Right hindlimb (tissue), 1 donor: ENCODE measurements around the gene HNF4A.
"Not testable (repeated sequence)": the region's sequence is repeated elsewhere in the genome, so short reads cannot be mapped to it uniquely, and the experiment has no call there.

Experiments
- DNase-seq: peaks from one replicate; pipeline ENCODE4 v3.0.0-alpha.2; 2018

Gene HNF4A

DNA sequence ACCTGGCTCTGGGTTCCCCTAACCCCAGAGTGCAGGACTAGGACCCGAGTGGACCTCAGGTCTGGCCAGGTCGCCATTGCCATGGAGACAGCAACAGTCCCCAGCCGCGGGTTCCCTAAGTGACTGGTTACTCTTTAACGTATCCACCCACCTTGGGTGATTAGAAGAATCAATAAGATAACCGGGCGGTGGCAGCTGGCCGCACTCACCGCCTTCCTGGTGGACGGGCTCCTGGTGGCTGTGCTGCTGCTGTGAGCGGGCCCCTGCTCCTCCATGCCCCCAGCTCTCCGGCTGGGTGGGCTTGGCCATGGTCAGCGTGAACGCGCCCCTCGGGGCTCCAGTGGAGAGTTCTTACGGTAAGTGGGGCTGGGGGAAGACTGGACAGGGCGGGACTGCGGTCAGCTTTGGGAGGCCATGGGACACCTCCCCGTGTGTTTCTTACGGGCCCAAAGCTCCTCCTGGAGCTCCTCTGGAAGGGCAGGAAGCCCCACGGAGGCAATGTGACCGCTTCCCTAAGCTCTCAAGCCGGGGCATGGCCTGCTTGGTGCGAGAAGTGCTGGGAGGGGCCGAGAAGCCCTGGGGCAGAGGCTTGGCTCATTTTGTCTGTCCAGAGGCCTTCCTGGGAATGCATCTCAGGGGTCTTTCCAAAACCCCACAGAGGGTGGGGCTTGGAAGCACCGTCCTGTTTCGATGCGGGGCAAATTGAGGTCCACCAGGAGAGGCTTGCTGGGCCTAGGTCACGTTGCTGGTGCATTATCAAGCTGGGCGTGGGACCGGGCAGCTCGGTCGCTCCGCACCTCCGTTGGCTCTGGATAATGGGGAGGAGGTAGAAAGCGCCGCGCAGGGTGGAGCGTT lies at the start of gene HNF4A:
Gene HNF4A (plus strand): TSS at position 202 of the 855 bp plus-strand sequence. CDS start 106 bp downstream, at position 308.
- no peak for DNase-seq

DNA sequence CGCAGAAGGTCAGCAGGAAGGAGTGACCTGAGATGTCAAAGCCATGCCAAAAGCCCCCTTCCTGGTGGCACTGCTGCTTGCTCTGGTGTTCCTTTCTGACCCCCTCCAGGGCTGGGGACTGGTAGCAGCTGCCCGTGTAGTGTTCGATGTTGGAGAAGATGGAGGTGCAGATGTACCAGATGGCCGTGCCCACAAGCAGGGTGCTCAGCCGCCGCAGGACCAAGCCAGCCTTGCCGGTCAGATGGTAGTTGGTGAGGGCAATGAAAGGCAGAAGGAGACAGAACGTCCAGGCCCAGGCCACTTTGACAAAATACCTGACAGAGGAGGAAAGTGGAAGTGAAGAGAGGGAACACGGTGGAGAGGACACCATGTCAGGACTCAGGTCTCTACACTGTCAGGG lies 48.6 kb upstream of the HNF4A start:
- no peak for DNase-seq

DNA sequence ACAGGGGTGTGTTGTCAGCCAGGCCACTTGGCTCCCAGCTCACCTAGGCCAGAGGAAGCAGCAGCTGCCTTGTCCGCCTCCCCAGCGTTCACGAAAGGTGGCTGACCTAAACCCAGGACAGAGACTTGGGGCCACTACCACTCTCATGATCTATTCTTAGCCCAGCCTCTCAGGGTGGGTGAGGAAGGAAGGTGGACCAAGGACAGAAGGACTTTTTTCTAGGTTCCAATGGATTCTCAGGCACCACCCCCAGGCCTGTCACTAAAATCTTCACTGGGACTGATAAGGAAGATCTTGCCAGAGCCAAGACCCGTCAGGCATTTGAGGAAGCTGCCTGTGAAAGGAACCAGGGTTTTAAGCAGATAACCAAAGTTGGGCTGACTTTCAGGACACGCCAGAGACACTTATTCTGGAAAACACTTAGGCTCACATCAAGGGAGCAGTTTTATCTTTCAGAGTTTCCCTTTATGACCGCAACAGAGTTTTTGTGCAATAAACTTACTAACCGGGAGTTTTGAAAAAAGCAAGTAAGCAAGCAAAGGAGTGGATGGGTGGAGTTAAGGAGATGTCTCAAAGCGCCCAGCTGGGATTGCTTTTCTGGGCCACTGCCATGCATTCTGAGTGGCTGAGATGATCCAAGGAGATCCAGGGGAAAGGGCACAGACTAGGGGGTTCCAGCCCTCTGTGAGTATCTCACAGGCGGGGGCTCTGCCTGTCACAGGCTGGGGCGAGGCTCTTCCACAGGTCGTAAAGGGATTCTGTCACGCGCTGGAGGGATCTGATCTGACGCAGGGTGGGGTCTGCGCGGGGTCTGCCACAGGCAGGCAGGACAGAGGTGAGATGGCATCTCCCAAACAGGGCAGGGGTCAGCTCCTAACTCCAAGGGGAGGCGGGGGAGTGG lies 45.5 kb upstream of the HNF4A start:
- DNase-seq, result peak; percentile 21

DNA sequence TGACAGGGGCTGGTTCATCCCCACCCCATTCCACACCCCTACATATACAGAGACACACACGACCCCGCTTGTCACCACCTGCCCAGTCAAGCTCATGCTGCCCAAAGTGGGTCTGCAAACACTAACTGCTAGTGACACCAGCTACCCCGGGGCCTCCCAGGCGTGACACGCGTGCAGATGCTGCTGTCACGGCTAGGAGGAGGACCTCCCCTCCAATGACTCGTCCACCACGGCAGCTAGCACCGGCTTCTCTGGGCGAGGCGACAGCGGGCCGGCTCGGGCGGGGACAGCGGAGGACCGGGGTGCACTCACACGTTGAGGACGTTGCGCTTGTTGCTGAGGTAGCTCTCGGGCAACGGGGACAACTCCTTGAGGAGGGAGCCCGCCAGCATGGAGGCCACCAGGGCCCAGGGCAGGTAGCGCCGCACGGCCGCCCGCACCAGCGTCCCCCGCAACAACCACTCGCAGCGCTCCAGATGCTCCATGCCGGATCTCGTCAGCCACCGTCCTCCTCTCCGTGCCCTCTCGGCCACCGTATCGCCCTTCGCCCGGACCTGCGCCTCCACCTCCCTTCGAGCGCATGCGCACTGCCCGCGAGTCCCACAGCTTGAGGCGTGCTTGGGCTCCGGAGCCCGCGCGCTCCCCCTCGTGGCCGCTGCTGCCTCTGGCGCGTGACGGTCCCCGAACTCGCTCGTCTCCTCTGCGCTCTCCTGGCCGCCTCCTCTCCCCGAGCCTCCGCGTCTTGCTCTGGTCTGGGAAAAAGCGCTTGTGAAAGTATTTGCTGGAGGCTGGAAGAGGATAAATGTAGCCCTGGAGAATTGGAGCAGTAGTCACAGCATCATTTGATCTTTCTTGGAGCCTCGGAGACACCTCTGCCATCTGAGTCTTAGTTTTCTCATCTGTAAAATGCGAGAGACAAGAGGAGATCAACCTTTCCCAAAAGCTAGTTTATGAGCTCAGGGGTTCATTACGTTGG lies 44.5 kb upstream of the HNF4A start, which contains the start of gene FITM2:
Gene FITM2 (minus strand): TSS at position 539 of the 976 bp plus-strand sequence. CDS start 54 bp downstream, at position 485.
- peak; percentile 98 for DNase-seq

DNA sequence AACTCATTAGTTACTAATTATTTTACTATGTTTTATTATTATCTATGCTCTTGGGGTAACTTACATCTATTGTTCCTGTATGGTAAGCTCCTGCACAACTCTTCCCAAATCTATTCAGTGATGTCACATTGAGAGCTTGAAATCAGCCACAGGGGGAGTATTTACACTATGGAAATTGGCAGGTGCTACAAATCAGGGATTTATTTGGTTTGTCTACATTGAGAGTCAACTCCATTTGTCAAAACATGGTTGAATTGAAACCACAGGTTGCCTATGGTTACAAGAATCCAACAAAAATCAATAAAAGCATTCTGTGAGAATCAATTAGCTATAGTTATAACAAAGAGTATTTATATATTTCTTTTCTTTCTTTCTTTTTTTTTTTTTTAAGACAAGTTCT lies 40.6 kb upstream of the HNF4A start:
- no peak for DNase-seq

DNA sequence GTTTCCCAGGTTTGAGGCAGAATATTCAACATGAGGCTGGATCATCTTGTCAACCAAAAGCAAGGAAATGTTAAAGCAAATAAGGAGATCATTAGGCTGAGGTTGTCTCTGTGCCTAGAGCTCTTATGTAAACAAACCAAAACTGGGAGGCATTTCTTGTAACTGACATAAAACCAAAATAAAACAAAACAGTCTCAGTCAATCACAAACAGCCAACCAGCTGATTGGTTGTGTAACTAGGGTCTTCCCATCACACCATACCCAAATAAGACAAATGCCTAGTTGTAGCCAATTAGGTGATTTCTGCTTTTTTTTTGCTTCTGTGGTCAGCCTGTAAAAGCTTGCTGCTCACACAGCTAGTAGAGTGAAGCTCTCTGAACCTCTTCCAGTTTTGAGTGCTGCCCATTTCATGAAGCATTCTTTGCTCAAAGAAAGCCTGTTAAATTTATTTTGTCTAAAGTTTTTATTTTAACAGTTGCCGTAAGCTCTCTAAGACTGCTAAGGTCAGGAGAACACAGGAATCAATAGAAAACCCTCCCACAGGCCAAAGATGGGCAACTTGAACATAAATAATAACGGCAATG lies 35.6 kb upstream of the HNF4A start:
- no peak for DNase-seq

DNA sequence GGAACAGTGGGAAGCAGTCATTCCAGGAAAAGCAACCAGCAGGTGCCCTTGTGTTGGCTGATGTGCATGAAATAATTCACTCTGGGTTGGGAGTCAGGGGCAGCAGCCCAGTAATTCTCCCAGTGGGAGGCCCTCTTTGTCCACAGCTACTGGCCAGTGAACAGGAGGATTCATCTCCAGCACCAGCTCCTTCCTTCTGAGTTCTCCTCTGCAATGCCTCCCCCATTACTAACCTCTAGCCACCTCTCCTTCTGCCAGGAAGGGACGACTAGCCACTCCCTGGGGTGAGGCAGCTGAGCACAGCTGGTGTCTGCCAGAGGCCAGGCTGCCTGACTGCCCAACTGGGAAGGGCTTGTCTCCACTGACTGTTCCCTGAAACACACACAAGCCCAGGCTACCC lies 31.2 kb upstream of the HNF4A start:
- DNase-seq, result peak; percentile 36

DNA sequence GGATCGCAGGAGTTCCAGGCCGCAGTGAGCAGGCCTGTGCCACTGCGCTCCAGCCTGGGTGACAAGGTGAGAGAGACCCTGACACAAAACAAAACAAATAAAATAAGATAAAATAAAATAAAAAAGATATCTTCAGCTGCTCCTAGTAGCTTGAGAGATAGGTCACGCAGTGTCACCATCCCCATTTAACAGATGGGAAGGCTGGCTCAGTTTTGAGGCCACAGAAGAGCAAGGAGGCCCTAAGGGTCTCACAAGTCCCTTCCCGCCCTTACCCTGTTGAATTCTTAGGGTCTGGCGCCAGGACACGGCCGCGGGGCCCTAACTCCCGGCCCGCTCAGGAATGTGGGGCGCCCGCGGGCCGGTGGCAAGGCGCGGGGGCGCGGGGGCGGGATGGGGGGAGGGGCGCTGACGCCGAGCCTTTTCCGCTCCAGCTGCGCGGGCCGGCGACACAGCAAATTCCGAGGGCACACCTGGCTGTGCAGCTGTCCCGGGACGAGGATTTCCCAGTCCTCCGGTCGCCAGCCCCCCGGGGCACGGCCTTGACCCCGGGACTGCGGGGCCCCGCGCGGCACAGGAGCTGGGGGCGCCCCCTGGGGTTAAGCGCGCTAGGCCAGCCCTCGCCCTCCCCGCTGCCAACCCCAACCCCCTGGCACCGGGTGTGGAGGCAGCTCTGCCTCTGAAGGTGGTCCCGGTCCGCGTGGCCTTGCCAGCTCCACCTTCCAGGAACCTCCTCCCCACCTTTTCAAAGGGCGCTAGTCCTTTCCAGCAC lies 28.9 kb upstream of the HNF4A start:
- DNase-seq, result peak; percentile 22

DNA sequence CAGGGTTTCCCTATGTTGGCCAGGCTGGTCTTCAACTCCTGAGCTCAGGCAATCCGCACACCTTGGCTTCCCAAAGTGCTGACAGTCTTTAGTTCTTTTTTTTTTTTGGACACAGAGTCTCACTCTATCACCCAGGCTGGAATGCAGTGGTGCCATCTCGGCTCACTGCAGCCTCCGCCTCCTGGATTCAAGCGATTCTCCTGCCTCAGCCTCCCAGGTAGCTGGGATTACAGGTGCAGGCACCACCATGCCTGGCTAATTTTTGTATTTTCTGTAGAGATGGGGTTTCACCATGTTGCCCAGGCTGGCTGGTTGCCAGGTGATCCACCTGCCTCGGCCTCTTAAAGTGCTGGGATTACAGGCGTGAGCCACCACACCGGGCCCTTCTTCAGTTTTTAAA lies 27.8 kb upstream of the HNF4A start:
- DNase-seq, result not testable (repeated sequence)

DNA sequence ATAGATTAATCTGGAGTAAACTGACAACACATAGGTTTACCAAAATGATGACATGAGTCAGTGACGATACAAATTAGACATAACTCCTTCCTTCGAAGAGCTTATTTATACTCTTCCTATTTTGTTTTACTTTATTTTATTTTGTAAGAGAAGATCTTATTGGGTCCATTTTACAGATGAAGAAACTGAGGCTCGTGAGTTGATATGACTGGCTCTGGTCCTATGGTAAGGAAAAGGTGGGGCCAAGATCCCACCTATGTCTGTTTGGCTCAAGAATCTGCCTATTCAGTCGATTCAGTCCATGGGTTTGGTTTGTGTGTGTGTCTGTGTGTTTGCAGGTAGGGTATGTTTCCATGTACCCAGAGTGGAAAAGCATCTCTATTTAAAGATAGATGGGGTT lies 27.1 kb upstream of the HNF4A start:
- no peak for DNase-seq

DNA sequence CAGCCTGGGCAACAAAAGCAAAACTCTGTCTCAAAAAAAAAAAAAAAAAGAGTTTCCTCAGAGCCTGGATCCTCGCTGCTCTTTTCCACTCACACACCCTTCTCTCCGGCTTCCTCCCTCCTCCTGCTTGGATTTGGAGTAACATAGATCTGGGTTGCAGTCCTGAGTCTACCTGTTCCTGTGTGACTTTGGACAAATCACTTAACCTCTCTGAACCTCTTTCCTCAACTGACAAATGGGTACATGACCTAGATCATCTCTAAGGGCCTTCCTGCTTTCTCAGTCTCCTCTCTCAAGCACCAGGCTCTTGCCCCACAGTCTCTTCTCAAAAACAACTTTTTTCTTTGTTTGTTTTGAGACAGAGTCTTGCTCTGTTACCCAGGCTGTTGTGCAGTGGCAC lies 24.3 kb upstream of the HNF4A start:
- DNase-seq, result no peak

DNA sequence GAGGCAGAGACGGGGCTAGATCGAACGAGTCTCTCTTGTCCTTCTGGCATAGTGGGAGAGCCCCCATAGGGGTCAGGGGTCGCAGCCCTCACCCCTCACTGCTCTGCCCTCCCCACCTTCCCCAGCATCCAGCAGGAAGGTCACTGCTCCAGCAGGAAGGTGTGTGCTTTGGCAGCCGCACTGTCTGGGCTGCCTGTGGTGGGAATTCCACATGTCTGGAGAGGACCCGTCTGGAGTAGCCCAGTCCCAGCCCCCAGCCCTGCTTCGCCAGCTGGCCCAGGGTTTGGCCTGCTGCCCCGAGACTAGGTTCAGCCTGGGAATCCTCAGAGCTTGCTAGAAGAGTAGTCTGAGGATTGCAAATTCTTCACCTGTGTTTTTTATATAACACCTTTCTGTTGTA lies 21.2 kb upstream of the HNF4A start:
- peak; percentile 29 for DNase-seq

DNA sequence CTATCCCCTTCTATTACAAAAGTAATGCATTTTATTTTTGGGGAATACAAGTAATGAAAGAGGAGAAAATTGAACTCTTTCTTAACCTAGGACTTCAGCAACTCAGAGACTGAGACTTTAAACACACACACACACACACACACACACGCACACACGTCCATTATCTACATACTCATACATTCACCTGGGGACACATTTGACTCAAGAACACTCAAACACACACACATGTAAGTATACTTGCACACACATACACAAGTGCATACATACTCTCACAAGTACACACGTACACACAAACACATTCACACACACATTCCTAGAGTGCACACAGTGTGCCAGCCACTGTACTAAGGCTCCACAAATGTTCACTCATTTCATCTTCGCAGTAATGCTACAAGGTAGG lies 20.8 kb upstream of the HNF4A start:
- DNase-seq, result no peak

DNA sequence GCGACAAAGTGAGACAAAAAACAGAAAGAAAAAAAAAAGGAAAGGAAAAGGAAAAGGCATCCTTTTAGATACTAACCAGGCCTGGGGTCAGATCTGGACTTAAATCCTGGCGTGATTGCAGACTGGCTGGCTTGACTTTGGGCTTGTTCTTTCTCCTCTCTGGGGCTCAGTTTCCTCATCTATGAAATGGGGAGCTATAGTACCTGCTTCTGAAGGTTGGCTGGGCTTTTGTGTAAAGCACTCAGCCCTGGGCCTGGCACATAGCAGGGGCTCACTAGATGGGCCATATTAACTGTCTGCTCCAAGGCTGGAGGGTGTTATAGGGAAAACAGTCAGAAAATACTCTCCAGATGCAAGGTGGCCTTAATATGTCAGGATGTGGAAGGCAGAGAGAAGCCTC lies 19.8 kb upstream of the HNF4A start:
- DNase-seq, result no peak

DNA sequence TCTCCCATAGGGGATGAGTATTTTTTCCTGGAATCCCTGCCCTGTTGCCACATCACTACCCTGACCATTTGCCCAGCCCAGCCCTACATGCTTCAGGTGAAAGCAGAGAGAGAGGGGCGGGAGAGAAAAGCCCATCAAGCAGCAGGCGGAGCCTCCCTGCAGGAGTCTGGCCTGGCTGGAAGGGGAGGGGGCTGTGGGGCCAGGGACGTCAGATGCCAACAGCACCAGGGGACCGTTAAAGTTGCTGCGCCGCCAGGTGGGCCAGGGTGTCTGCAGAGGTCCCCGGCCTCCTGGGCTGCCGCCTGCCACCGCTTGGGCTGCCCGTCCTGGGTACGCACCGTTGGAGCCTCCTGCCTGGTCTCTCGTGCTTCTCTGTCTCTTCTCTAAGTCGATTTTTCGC lies 19.4 kb upstream of the HNF4A start:
- no peak for DNase-seq

DNA sequence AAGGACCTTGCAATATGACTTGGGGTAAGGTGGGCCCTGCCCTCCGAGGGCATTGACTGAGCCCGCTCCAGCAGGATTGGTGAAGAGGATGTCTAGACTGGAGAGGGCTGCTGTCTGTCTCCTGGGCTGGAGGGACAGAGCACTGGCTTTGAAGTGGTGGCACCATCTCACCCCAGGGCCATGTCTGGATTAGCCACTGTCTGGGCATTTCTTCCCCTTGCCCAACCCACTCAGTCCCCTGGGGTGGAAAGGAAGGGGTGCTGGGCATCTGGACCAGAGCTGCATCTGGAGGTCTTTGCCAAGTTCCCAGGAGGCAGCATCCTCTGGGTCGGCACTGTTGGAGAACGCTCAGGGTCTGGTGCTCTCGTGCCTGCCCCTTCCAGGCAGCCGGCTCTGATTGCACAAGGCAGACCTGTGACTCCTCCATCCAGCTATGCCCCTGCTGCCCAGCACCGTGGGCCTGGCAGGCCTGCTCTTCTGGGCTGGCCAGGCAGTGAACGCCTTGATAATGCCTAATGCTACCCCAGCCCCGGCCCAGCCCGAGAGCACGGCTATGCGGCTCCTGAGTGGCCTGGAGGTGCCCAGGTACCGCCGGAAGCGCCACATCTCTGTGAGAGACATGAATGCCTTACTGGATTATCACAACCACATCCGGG lies 18.6 kb upstream of the HNF4A start, which contains the start of gene R3HDML:
Gene R3HDML (plus strand): TSS at position 319 of the 656 bp plus-strand sequence. CDS start 115 bp downstream, at position 434.
- no peak for DNase-seq

DNA sequence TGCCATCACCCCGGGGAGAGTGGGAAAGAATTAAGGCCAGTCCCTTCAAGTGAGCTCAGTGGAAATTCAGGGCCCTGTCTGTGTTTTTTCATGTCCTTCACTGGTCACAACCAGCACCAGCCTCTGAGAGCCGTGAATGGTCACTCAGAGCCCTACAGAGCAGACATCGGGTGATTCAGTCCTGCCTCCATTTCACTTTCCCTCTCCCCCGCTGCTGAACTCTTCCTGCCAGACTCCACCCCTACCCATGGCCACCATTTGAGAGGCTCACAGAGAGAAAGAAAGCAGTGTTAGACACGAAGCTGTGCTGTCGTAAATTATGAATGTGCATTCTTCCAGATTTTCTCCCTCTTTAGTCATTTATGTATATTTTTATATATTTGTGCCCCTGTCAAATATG lies 13.3 kb upstream of the HNF4A start:
- DNase-seq, result no peak

DNA sequence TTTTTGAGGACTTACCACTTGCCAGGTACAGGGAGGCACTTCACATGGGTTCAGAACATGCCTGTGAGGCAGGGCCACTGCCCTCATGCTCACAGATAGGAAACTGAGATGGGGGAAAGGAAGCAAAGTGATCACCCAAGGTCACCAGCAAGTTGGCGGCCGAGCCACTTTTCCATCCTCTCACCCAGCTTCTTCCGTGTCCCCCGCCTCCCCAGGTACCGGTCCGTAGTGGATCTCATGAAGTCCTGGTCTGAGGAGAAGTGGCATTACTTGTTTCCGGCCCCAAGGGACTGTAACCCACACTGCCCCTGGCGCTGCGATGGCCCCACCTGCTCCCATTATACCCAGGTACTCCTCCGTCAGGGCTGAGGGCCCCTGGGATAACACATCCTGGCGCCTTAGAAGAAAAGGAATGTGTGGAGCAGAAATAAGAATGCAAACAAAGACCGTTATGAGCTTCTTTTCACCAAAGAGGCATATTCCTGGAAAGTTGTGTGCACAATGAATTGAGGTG lies 12.3 kb upstream of the HNF4A start:
- DNase-seq, result no peak

DNA sequence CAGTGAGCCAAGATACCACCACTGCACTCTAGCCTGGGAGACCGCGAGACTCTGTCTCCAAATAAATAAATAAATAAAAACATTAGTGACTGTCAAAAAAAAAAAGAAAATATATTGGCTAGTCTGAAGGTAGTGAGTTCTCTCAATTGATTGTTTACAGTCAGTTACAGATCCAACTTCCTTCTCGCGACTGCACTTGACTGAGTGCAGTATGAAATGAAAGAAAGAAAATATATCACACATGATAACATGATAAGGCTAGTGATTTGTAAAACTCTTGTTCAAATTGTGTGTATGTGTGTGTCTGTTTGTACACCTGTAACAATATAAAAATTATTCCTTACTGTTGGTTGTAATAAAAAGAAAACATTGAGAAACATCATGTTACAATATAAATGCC lies 10.8 kb upstream of the HNF4A start:
- DNase-seq, result no peak

DNA sequence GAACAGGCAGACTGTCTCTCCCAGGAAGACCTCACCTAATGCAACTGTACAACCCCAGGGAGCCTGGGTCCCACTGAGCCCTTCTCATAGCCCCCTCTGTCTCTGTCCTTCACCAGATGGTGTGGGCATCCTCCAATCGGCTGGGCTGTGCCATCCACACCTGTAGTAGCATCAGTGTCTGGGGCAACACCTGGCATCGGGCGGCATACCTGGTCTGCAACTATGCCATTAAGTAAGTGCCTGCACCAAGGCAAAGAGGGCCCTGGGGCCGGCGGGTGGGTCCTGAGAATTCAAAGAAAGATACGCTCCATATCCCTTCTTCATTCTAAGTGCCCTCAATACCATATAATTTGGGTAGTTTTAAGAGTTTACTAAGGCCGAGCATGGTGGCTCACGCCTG lies 10.4 kb upstream of the HNF4A start:
- DNase-seq, result no peak
